ENCODE measurements around the gene GRM7.

DNA sequence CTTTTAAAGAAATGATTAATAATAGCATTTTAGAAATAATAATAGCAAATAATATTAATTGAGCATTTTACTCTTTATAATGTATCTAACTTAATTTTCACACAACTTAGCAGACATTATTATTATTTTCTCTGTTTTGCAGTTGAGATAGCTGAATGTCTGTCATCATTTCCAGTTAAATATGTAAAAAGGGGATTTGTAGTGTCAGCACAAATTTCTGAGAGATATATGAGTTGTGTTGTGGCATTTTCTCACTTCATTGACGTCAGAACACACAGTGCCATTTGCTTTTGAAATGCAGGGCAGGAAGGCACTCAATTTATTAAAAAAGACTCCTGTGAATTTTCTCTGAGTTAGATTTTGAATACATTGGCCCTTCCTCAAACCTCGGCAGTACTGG, 111.0 kb downstream of the GRM7 start:
- TF ChIP-seq CTCF (conservative IDR thresholded peaks at IDR 0.05; ENCODE audit: low read depth, low read length), result no peak
- TF ChIP-seq EZH2 (IDR thresholded peaks at IDR 0.05; ENCODE audit: borderline replicate concordance, low read depth, low read length, poor library complexity, severe bottlenecking), result no peak

Data from A673 (cell line).